KOPT-K1 (cell line): ENCODE data around the gene PLK1.
"Not testable (repeated sequence)": the region's sequence is repeated elsewhere in the genome, so short reads cannot be mapped to it uniquely, and the experiment has no call there.

Experiments
- H3K27ac ChIP-seq: fragments of 200-600 bp; sonication (generic); 2 replicates; pipeline ENCODE4 v1.5.1; 2016; ENCODE audit warnings: antibody characterized with exemption, mild to moderate bottlenecking, low read depth, low read length; ENCODE audit not compliant: poor library complexity, severe bottlenecking
- H3K36me3 ChIP-seq: fragments of 200-600 bp; sonication (generic); 2 replicates; pipeline ENCODE4 v1.5.1; 2017; ENCODE audit warnings: antibody characterized with exemption, mild to moderate bottlenecking, low read length, moderate library complexity; ENCODE audit not compliant: insufficient read depth
- H3K9me3 ChIP-seq: fragments of 200-600 bp; sonication (generic); 2 replicates; pipeline ENCODE4 v1.5.1; 2017; ENCODE audit warnings: antibody characterized with exemption, low read length, mild to moderate bottlenecking; ENCODE audit not compliant: insufficient read depth, poor library complexity, severe bottlenecking

PLK1 gene

DNA sequence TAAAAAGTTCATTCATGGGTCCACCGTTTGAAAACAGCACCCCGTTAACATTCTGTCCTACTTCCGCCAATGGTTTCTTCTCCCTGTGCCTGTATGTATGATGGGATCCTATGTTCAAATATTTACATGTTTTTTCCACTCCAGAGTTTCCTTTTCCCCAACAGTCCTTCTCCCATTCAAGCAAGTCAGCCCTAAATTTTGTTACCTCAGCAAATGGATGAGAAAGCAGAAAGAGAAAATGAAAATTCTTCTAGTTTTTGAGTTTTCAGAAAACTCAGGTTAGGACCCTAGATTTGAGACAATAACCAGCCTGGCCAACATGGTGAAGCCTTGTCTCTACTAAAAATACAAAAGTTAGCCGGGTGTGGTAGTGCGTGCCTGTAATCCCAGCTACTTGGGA is 37.8 kb downstream of the PLK1 start:
- Histone ChIP-seq H3K27ac (no peak overlapping the region), H3K9me3 (peaks cover 5% of the 10 kb centered on the region), H3K36me3 (no peaks in the 10 kb centered on the region)

DNA sequence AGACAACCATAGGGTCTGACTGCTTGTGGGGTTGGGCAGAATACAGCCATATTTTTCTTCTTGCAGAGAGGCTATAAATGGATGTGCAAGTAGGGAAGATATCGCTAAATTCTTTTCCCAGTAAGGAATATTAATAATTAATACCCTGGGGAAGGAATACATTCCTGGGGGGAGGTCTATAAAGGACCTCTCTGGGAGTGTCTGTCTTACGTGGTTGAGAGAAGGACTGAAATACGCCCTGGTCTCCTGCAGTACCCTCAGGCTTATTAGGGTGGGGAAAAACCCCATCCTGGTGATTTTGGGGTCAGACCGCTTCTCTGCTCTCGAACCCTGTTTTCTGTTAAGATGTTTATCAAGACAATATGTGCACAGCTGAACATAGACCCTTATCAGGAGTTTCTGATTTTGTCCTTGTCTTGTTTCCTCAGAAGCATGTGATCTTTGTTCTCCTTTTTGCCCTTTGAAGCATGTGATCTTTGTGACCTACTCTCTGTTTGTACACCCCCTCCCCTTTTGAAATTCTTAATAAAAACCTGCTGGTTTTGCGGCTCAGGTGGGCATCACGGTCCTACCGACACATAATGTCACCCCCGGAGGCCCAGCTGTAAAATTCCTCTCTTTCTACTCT is 44.0 kb downstream of the PLK1 start:
- peaks cover 16% of the 10 kb centered on the region for H3K9me3 ChIP-seq
- not testable (repeated sequence) for H3K36me3 ChIP-seq, H3K27ac ChIP-seq

DNA sequence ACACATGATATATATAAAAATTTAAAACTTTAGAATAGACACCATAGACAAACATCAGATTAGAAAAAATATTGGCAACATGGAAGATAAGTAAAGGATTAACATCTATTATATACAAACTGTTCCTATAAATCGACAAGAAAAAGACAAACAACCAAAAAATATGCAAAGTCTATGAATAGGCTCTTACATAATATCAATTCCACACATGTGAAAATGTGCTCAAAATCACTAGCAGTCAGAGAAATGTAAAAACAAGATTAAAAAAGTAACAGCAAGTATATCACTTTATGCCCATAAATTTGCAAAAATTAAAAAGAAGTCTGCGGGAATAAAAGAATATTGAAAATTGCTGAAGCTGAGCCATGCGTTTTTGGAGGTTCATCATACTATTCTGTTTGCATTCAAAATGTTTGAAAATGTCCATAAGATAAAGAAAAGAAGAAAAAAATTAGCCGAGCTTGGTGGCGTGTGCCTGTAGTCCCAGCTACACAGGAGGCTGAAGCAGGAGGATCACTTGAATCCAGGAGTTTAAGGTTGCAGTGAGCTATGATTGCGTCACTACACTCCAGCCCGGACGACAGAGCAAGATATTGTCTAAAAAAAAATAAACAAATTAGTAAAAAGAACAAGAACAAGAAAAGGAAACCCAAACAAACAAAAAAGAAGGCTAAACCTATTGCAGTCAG is 45.6 kb downstream of the PLK1 start:
- Histone ChIP-seq H3K9me3 (peaks cover 16% of the 10 kb centered on the region), H3K27ac (no peak overlapping the region), H3K36me3 (no peaks in the 10 kb centered on the region)

DNA sequence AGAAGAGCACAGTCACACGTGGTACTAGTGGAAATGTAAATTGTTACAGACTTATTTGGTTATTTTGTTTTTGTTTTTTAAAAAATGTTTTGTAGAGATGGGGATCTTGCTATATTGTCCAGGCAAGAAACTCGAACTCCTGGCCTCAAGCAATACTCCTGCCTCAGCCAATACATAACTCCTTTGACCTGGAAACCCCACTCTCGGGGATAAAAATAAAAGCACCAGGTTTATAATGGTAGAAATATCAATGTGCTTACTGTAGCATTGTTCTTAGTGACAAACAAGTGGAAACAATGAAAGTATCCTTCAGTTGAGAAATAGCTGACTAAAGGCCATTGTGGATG is 46.1 kb downstream of the PLK1 start:
- H3K9me3 ChIP-seq, result peaks cover 16% of the 10 kb centered on the region
- H3K27ac ChIP-seq, result no peak overlapping the region
- H3K36me3 ChIP-seq, result no peaks in the 10 kb centered on the region

DNA sequence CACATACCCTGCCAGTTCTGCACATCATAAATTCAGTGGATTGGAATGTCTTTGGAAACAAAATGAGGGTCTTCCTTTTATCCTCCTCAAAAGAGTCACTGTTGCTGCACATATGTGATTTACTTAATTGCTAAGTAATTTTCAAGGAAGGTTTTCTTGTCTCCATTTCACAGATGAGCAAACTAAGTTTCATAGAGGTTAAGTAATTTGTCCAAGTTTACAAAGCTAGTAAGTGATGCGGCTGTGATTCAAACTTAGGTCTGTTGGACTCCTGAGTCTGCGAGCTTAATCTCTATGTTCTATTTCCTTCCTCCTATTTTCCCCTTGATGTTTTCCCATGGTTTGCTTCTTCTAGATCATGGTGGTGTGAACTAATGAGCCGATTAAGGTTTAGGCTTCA is 48.0 kb downstream of the PLK1 start:
- Histone ChIP-seq H3K27ac (no peak overlapping the region), H3K9me3 (peaks cover 15% of the 10 kb centered on the region), H3K36me3 (no peaks in the 10 kb centered on the region)

DNA sequence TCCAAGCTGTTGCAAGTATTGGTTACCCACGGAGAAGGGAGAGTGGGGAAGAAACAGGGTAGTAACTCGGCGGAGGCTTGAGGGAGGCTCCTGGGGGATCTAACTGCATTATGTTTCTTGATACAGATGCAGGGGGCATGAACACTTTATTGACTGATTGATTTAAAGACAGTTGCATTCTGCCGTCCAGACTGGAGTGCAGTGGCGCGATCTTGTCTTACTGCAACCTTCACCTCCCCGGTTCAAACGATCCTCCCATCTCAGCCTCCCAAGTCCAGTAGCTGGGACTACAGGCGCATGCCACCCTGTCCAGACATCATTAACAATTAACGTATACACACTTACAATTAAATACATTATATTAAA is 49.4 kb downstream of the PLK1 start:
- Histone ChIP-seq H3K9me3 (peaks cover 2% of the 10 kb centered on the region), H3K36me3 (no peaks in the 10 kb centered on the region), H3K27ac (no peak overlapping the region)

DNA sequence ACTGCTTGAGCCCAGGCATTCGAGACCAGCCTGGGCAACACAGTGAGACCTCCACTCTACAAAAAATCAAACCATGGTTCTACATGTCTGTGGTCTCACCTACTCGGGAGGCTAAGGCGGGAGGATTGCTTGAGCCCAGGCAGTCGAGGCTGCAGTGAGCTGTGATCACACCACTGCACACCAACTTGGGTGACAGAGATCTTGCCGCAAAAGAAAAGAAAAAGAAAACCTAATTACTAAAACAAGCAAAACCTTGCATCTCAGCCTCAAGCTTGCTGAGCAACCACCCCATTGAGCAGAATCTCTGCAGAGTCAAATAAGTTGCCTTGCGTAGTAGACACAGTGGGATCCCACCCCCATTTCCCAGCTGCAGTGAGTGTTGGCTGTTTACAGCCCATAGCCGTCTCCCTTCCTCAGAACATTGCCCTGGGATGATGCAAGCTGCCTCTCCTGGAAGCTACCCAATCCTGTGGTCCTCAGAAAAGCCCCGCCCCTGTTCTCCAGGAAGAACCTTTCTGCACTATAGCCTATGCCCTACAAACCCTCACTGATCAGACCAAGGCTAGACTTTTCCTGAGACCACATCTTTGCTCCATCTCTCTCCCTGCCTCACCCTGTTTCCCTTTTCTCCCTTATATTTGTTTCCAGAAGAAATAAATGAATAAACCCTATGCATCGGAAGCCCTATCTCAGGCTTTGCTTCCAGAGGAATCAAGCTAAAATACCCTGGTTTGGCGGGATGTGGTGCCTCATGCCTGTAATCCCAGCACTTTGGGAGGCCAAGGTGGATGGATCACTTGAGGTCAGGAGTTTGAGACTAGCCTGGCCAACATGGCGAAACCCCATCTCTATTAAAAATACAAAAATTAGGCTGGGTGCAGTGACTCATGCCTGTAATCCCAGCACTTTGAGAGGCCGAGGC is 51.1 kb downstream of the PLK1 start:
- Histone ChIP-seq H3K27ac (no peak overlapping the region), H3K36me3 (no peaks in the 10 kb centered on the region), H3K9me3 (no peaks in the 10 kb centered on the region)

DNA sequence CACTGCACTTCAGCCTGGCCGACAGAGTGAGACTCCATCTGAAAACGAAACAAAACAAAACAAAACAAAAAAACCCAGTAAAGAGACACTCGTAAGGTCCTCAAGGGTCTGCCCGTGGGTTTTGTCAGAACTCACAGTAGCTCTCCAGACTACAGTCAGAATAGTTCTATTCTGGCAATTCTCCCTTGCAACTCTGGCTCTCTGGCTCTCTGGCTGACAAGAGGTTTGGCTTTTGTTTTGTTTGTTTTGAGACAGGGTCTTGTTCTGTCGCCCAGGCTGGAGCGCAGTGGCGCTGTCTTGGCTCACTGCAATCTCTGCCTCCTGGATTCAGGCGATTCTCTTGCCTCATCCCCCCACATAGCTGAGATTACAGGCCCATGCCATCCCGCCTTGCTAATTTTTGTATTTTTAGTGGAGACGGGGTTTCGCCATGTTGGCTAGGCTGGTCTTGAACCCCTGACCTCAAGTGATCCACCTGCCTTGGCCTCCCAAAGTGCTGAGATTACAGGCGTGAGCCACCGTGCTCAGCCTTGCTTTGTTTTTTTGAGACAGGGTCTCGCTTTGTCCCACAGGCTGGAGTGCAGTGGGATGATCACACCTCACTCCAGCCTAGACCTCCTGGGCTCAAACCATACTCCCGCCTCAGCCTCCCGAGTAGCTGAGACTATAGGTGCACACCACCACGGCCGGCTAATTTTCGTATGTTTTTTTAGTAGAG is 55.6 kb downstream of the PLK1 start:
- no peaks in the 10 kb centered on the region for H3K9me3 ChIP-seq
- no peaks in the 10 kb centered on the region for H3K36me3 ChIP-seq
- no peak overlapping the region for H3K27ac ChIP-seq

DNA sequence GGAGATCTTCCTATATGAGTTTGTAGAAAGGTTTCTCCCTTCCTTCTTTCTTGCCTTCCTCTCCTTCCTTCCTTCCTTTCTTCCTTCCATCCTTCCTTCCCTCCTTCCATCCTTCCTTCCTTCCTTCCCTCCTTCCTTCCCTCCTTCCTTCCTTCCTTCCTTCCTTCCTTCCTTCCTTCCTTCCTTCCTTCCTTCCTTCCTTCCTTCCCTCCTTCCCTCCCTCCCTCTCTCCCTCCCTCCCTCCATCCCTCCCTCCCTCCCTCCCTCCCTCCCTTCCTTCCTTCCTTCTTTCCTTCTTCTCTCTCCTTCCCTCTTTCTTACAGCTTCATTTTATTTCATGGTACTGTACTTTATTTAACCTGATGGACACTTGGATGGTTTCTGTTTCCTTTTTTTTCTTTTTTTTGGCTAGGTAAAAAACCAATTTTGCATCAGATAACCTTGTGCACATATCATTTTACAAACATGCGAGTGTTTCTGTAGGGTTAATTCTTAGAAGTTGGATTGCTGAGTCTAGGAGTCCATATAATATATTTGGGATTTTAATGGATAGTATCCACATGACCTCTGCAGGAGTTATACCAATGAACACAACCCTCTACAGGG is 58.8 kb downstream of the PLK1 start:
- H3K36me3 ChIP-seq, H3K9me3 ChIP-seq, H3K27ac ChIP-seq: not testable (repeated sequence)

DNA sequence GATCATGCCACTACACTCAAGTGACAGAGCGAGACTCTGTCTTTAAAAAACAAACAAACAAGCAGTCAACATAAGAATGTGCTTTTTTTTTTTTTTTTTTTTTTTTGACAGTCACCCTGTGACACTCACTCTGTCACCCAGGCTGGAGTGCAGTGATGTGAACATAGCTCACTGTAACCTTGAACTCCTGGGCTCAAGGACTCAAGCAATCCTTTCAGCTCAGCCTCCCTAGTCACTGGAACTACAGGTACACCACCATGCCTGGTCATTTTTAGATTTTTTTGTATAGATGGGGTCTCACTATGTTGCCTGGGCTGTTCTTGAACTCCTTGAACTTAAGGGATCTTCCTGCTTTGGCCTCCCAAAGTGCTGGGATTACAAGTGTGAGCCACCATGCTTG is 60.8 kb downstream of the PLK1 start:
- no peaks in the 10 kb centered on the region for H3K36me3 ChIP-seq
- no peak overlapping the region for H3K27ac ChIP-seq
- no peaks in the 10 kb centered on the region for H3K9me3 ChIP-seq
